ENCODE results near the gene MYOD1.

The MYOD1 gene

GRCh38 chr11:17702876-17703275, 16.5 kb upstream of the MYOD1 start:
- no peak for DNase-seq (ENCODE audit: low read depth in 2 of 2)

- no peak for DNase-seq (ENCODE audit: low read depth in 2 of 2)
Measured at GRCh38 chr11:17703951-17704350, 15.4 kb upstream of the MYOD1 start.

DNA sequence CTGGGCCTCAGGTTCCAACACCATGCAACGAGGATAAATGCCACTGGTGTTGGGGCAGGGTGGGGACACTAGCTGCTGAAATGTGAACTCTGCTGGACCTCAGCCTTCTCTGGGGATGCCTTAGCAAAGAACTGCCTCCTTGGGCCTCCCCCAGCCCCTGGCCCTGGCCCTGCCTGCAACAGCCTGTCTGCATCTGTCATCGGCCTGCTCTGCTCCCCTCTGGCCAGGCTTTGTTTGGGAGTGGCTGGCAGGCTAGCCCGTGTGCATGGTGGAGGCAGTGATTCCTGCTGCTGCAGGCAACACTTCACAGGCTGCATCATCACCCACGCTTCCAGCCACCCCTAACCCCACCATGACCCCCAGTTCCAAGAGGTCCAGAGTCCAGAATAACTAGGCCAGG, 11.5 kb upstream of the MYOD1 start:
- no peak for DNase-seq (ENCODE audit: low read depth in 2 of 2)

- DNase-seq (ENCODE audit: low read depth in 2 of 2): no peak
Measured at GRCh38 chr11:17711836-17712235, 7.5 kb upstream of the MYOD1 start.

DNA sequence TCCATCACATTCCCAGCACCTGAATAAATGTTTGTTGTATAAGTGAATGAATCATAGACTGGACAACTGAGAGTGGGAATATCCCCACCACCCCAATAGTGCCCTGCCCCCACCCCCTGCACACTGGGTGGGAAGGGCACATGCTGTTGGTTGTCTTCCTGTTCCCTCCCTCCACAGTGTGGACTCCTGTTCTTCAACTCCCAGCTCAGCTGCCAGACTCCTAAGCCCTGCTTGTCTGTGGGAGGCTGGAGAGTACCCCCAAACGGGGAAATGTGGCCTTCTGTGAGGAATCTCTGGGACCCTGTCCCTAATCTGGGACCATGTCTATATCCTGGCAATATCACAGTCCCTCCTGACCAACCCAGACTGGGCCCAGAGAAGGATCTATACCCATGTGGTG, 5.5 kb upstream of the MYOD1 start:
- no peak for DNase-seq (ENCODE audit: low read depth in 2 of 2)

DNA sequence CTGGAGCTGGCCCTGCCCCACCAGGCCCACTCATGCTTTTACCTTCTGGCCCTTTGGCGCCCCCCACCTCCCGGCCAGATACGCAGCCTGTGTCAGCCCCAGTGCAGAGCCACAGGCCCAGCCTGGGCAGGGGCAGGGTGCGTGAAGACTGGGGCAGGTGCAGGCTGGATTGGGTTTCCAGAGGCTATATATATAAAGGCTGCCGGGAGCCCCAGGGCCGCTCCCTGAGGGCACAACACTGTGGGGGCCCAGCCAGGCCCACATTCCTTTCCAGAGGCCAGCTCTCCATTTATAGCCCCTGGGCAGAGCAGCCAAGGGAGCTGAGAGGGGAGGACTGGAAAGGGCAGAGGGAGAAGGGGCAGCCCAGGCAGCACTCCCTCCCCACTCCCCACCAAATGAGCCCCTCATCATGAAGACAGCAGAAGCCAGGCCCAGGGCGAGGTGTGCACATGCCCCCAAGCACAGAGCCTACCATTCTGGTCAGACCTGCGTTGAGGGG, 5.0 kb upstream of the MYOD1 start:
- no peak for DNase-seq (ENCODE audit: low read depth in 2 of 2)

DNA sequence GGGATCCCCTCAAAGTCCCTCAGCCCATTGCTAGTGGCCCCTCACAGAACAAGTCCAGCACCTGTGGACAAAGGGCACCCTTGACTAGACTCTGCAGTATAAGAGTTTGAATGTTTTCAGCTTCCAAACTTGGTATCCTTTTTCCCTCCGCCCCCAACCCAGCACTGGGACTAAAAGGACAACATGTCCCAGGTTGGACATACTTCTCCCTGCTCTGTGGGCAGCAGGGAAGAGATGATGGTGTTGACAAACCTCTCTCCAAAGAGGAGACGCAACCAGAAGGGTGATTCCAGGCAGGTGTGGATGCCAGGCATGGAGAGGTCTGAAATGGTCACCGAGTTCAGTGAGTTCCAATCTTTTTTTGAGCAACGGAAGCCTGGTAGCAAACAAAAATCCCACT, 4.5 kb upstream of the MYOD1 start:
- DNase-seq (ENCODE audit: low read depth in 2 of 2): no peak

DNA sequence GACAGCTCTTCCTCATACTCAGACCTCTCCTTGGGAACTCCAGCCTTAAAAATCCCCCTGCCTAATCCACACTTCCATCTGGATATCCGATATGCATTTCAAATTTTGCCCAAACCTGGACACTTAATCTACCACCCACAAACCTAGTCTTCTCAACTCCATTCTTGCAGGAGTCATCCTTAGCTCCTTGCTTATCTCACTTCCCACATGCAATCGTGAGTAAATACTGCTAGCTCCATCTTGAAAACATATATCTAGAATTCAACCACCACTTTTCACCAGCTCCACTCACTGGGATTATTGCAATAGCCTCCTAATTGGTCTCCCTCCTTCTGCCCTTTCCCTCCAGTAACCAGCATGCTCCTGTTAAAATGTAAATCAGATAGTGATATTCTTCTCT, 2.6 kb upstream of the MYOD1 start:
- DNase-seq (ENCODE audit: low read depth in 2 of 2): no peak

DNA sequence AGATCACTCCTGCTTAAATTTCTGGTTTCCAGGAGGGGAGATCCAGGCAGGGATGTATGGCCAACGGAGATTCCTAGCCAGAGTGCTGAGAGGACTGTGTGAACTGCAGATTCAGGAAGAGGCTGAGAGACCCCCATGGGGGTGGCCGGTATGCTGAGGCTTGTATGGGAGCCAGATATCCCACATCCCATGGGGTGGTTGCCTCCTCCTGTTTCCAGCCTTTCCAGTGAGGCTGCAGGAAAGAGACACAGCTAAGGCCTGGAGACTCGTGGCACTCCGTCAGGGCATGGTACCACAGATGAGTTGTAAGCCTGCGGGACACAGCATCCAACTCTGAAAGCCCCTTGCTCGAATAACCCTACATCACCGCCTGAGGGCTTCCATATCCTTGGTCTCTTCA, 1.4 kb upstream of the MYOD1 start:
- no peak for DNase-seq (ENCODE audit: low read depth in 2 of 2)

- no peak for DNase-seq (ENCODE audit: low read depth in 2 of 2)
Measured at GRCh38 chr11:17718510-17718962, 835 bp upstream of the MYOD1 start.

DNA sequence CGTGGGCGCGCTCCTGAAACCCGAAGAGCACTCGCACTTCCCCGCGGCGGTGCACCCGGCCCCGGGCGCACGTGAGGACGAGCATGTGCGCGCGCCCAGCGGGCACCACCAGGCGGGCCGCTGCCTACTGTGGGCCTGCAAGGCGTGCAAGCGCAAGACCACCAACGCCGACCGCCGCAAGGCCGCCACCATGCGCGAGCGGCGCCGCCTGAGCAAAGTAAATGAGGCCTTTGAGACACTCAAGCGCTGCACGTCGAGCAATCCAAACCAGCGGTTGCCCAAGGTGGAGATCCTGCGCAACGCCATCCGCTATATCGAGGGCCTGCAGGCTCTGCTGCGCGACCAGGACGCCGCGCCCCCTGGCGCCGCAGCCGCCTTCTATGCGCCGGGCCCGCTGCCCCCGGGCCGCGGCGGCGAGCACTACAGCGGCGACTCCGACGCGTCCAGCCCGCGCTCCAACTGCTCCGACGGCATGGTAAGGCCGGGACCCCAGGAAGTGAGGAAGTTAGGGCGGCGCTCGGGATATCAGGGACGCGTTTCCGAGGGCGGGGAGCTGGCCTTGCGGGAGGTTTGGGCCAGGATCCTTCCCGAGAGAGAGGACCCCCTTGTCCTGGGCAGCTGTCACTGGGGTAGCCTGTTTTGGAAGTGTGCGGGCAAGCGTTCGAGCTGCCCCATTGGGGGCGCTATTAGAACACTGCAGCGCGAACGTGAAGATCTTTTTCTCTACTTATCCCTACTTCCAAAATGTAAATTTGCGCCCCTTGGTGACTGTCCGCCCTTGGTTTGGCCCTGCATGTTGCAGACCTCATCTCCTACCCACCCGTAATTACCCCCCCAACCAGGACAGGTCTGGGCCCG, 796 bp downstream of the MYOD1 start:
- no peak for DNase-seq (ENCODE audit: low read depth in 2 of 2)

DNA sequence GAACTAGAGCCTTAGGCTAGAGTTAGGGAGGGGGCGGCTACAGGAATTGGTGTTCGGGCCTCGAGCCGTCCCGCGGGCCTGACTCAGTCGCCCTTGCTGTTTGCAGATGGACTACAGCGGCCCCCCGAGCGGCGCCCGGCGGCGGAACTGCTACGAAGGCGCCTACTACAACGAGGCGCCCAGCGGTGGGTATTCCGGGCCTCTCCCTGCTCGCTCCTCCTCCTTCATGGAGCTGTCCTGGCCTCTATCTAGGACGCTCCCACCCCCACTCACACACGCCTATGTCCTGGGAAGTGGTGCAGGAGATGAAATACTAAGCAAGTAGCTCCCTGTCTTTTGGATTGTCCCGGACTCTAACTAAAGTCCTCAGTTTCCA, 1.4 kb downstream of the MYOD1 start:
- no peak for DNase-seq (ENCODE audit: low read depth in 2 of 2)

- DNase-seq (ENCODE audit: low read depth in 2 of 2): no peak
Measured at GRCh38 chr11:17721242-17721999, 2.0 kb downstream of the MYOD1 start.

DNA sequence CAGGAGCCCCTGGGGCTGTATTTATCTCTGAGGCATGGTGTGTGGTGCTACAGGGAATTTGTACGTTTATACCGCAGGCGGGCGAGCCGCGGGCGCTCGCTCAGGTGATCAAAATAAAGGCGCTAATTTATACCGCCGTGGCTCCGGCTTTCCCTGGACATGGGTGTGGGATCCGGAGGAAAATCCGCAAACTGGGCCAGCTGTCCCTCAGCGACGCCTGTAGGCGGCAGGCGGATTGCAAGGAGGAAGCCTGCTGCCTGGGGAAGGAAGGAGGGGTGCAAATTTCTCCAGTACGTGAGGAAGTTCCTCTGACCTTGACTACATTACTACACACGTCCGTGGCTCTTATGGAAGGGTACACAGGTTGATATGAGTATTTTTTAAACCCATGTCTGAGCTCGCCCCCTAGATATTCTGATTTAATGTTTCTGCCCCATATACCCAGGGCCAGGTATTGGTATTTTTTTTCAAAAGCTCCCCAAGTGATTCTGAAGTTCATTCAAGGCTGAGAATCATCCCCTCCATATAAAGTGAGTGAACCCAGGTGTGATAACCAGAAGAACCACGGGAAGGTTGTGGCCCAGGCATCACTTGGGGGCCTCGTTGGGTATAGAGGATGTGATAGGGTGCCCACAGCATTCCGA, 2.8 kb downstream of the MYOD1 start:
- no peak for DNase-seq (ENCODE audit: low read depth in 2 of 2)

- DNase-seq (ENCODE audit: low read depth in 2 of 2): no peak
Measured at GRCh38 chr11:17724020-17724908, 4.9 kb downstream of the MYOD1 start.

DNA sequence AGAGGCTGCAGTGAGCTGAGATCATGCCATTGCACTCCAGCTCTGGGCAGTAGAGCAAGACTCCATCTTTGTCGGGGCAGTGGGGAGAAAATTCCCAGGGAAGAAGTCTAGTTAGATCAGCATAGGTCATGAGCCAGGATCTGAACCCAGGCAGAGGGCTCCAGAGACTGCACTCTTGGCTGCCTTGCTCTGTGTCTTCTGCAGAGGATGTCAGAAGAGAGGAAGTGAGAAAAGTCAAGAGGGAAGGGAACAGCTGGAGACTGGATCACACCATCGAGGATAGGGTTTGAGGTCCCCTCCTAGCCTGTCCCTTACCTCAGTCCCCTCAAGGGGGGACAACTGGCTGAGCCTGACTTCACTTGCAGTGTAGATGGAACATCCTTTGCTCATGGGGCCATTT, 5.8 kb downstream of the MYOD1 start:
- no peak for DNase-seq (ENCODE audit: low read depth in 2 of 2)

- DNase-seq (ENCODE audit: low read depth in 2 of 2): no peak
Measured at GRCh38 chr11:17730137-17730536, 10.8 kb downstream of the MYOD1 start.

GRCh38 chr11:17730608-17731462, 11.5 kb downstream of the MYOD1 start:
- peak; percentile 41 to 69 for DNase-seq (ENCODE audit: low read depth in 2 of 2)

DNA sequence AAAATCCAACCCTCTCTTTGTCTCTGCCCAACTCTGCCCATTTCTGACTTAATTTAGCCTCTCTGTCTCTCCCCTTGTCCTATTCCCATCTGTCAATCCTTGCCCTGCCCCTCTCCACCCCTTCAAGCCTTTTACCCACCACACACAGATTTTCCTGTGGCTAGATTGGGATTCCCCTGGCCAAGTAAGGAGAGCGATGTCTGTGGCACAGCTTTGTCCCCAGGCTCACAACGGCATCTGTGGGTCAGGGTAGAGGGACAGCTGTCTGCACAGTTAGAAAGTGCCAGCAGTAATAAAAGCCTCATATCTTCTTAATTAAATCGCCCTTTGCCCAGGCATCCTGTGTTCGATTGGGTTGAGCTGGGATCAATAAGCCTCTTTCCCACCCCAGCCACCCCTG, 13.9 kb downstream of the MYOD1 start:
- no peak for DNase-seq (ENCODE audit: low read depth in 2 of 2)

- no peak for DNase-seq (ENCODE audit: low read depth in 2 of 2)
Measured at GRCh38 chr11:17734418-17734911, 15.1 kb downstream of the MYOD1 start, which contains the start of gene KCNC1. TSS of gene KCNC1 (plus strand) at chr11:17734781. CDS start at chr11:17736003, 1,222 bp downstream.

All from stimulated activated CD4-positive, alpha-beta T cell treated with anti-CD3 and anti-CD28 coated beads, Interleukin-12 subunit alpha, Interleukin-12 subunit beta, amount 100 ng/mL, for 24 hours (primary cell).